Activated naive CD4-positive, alpha-beta T cell treated with anti-CD3 and anti-CD28 coated beads, Interleukin-2, amount 50 U/mL, for 72 hours (primary cell): ENCODE data around the gene ZBTB37. TPM values are rescaled to one million over a fixed set of nuclear protein-coding genes. Genes with fewer than 3 reads are reported as not detected.
"Not testable (repeated sequence)": the region's sequence is repeated elsewhere in the genome, so short reads cannot be mapped to it uniquely, and the experiment has no call there.

Experiments used
- ATAC-seq, 2 donors: fragments of 150-1000 bp; cut with Tn5 transposase; 2 replicates each; pipeline ENCODE4 v1.10.0; 2021; ENCODE audit warnings: mild to moderate bottlenecking in 2 of 2, moderate library complexity in 2 of 2
- DNase-seq, 2 donors: peaks; one replicate each; pipeline ENCODE4 v3.0.0; 2021 to 2022; ENCODE audit warnings: low spot score in 2 of 2
- H3K27ac Mint-ChIP-seq, 2 donors: one replicate each; pipeline ENCODE4 v1.8.0; 2022; ENCODE audit warnings: mild to moderate bottlenecking in 2 of 2, mixed read lengths in 2 of 2
- H3K36me3 Mint-ChIP-seq, 2 donors: one replicate each; pipeline ENCODE4 v1.8.0; 2022; ENCODE audit warnings: mixed read lengths in 2 of 2
- H3K9me3 Mint-ChIP-seq, 2 donors: one replicate each; pipeline ENCODE4 v1.8.0; 2022; ENCODE audit warnings: mixed read lengths in 2 of 2
- total RNA-seq, 2 donors: library from RNA; stranded (reverse); gene quantifications; one replicate each; pipeline ENCODE4 v1.2.3, GENCODE V29; 2022

ZBTB37 gene, protein sequence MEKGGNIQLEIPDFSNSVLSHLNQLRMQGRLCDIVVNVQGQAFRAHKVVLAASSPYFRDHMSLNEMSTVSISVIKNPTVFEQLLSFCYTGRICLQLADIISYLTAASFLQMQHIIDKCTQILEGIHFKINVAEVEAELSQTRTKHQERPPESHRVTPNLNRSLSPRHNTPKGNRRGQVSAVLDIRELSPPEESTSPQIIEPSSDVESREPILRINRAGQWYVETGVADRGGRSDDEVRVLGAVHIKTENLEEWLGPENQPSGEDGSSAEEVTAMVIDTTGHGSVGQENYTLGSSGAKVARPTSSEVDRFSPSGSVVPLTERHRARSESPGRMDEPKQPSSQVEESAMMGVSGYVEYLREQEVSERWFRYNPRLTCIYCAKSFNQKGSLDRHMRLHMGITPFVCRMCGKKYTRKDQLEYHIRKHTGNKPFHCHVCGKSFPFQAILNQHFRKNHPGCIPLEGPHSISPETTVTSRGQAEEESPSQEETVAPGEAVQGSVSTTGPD
- 10 to 100 TPM in 1 of 2 donors, 1 to 10 TPM in 1; 9.5 to 21.4 TPM for total RNA-seq

DNA sequence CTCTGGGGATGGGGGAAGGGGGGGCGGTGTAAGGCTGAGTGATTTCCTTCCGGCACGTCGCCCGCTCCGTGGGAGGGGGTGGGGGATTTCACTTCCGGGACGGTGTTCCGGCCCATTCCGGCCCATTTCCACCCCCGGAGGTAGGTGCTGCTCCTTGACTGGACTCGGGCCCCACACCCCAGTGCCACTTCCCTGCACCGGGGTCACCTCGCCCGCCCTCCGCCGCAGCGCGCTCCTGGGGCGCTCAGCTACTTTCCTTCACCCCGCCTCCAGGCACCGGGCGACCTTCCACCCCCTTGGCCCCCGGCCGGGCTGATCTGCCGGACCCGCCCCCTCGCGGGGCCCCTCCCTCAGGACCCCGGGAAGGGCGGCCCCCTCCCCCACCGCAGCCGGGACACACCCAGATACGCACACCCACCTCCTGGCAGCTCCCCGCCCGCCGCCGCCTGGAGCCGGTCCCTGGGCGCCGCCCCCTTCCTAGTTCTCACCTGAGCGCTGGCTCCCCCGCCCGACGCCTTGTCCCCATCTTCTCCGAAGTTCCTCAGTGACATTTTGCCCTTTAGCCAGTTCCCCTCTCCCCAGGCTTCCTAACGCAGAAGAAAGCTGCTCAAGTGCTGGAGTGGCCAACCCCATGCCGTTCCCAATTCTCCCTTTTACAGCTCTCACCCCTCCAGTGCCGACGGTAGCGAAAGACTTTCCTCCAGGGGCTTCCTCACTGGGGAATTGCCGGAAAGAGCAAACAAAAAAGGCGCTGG, at the start of gene ZBTB37:
Gene ZBTB37, plus strand, starts transcription at position 115 of the 755 bp plus-strand sequence. CDS start 1,846 bp downstream, outside the sequence.
- ATAC-seq (peak; percentile 70 to 71), DNase-seq (peak; percentile 95 to 98)
- H3K36me3 Mint-ChIP-seq: peaks cover 55% of the 10 kb centered on the region in 2 donors
- H3K9me3 Mint-ChIP-seq: no peaks in the 10 kb centered on the region
- peak within 1 kb of the TSS; percentile 90 to 100 for H3K27ac Mint-ChIP-seq

DNA sequence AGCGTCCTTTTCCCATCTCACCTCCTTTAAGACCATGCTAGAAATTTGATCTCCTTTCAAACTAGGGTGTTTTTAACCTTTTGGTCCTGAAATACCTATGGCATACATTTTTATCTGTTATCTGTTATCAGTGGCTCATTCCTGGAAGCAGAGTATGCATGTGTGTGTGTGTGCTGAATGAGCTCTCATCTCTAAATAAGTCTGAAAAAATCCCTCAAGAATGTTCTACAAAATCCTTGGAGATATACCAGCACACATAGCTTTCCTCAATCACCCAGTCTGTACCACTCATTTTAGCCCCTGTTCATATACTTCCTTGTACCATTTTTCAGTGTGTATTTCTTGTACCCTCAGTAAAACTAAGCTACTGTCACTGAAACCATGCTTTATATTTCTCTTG, 49.7 kb upstream of the ZBTB37 start:
- ATAC-seq (no peak), DNase-seq (no peak)
- Mint-ChIP-seq H3K9me3 (peaks cover 0 to 4% of the 10 kb centered on the region in 2 donors), H3K27ac (peak overlapping the region in 1 of 2 donors; percentile 3), H3K36me3 (peaks cover 25 to 48% of the 10 kb centered on the region in 2 donors)

DNA sequence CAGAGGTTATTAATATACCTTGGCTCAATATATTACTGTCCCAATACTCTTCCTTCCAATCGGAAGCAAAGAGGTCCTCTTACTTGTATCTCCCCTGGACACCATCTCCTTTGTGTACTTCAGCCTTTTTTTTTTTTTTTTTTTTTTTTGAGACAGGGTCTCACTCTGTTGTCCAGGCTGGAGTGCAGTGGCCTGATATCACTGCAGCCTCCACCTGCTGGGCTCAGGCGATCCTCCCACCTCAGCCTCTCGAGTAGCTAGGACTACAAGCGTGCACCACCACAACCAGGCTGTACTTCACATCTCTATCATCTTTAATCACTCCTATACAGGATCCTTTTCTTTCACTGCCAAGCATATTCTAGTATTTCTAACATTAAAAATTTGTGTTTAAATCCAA, 46.5 kb upstream of the ZBTB37 start:
- peaks cover 39 to 49% of the 10 kb centered on the region in 2 donors for H3K36me3 Mint-ChIP-seq

DNA sequence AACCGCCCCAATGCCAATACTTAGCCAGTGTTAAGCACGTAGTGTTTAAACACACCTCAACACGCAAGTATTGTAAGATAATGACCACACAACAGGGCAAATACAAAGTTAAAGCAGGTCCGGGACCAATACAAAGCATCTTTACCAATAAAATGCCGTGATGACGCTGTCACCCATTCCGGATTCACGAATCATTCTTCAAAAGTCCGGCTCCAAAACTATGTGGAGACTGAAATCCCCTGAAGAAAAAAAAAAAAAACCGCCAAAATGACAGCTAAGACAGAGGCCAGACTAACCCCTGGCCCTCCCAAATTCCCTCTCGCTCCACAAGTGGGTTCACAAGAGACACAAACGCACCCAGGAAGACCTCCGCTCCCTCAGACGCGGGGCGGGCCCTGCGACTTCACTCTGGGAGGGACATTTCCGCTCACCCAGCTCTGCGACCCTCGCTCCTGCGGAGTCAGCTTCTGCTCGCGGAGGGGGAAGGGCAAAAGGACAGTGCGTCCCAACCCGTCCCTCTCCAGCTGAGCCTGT, 44.3 kb upstream of the ZBTB37 start:
- H3K9me3 Mint-ChIP-seq: no peaks in the 10 kb centered on the region
- H3K27ac Mint-ChIP-seq: peak overlapping the region; percentile 98 to 99
- peaks cover 35 to 43% of the 10 kb centered on the region in 2 donors for H3K36me3 Mint-ChIP-seq
- ATAC-seq (peak; percentile 54), DNase-seq (peak in 1 of 2 donors; percentile 5)

More for the DNA sequence above, 46.5 kb upstream of the ZBTB37 start:
- H3K27ac Mint-ChIP-seq: no peak overlapping the region
- H3K9me3 Mint-ChIP-seq: no peaks in the 10 kb centered on the region
- no peak for DNase-seq
- ATAC-seq: no peak

DNA sequence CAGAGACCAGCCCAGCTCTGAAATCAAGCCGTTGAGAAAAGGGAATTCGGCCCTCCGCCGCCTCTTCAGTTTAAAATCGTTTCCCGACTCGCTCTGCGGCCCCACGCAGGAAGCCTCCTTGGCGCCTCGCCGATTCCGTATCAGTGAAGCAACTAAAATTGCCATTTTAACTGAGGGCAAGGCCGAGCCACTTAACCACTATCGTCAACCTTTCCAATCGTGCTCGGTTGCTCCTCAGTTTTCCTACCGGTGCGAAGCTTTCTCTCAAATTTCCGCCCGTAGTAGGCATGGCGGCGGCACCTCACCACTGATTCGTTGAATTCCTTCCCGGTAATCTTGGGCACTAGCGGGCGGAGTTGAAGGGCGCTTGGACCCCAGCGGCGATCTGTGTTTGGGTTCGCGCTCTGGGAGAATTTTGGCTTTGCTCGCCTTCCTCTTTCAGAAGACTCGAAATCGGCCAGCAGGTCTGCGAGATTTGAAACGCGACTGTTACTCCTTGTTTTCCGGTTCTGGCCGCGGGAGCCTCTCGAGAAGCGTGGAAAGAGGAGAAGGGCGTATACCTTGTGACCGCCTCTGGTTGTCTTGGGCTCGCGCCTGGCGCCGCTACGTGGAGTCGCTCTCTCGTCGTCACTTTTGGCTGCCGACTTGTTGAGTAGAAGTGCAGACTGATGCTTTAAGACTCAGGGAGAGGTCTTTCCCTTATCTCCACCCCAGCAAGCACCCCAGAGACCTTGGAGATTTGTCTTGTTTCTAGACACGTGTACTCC, 43.7 kb upstream of the ZBTB37 start, which contains the start of the genes CENPL and DARS2:
Gene CENPL, minus strand, starts transcription at position 569 of the 767 bp plus-strand sequence. CDS start 13,584 bp downstream, outside the sequence.
Gene DARS2, plus strand, starts transcription at position 359 of the 767 bp plus-strand sequence. CDS start 557 bp downstream, outside the sequence.
- Mint-ChIP-seq H3K36me3 (peaks cover 35 to 43% of the 10 kb centered on the region in 2 donors), H3K9me3 (no peaks in the 10 kb centered on the region), H3K27ac (peak within 1 kb of the TSS; percentile 98 to 99)
- DNase-seq: peak; percentile 84 to 89
- ATAC-seq: peak; percentile 84 to 88

DNA sequence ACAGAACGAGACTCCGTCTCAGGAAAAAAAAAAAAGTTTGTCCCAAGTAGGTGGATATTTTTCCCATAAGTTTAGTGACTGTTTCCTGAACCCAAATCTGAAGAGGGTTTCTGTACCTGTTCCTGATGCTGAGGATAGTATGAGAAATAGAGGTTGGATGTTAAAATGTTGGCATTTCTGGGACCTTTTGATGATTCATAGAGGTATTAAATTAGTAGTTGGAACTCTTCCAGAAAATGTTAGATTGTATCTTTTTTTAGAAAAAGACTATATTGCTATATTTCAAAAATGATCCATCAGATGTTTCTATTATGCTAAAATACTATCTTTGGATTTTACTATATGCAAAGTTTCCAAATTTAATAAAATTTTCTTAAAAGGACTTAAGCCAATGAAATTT, 40.6 kb upstream of the ZBTB37 start:
- ATAC-seq (no peak), DNase-seq (no peak)
- no peaks in the 10 kb centered on the region for H3K9me3 Mint-ChIP-seq
- peaks cover 26 to 43% of the 10 kb centered on the region in 2 donors for H3K36me3 Mint-ChIP-seq
- no peak overlapping the region for H3K27ac Mint-ChIP-seq

DNA sequence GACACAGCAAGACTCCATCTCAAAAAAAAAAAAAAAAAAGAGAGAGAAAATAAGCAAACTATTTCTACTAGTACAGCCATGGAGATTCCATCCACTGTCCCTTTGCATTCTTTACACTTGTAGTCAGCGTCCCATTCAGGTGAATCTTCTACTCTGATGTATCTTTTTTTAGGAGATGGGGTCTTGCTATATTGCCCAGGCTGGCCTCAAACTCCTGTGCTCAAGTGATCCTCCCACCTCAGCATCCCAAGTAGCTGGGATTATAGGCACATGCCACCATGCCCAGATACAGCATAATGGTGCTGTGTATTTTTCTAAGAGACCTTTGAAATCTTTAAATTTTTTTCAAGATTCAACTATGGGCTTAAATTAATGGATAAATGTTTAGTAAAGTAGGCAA, 35.4 kb upstream of the ZBTB37 start:
- DNase-seq (no peak), ATAC-seq (no peak)
- no peak overlapping the region for H3K27ac Mint-ChIP-seq
- H3K9me3 Mint-ChIP-seq: no peaks in the 10 kb centered on the region
- peaks cover 0 to 13% of the 10 kb centered on the region in 2 donors for H3K36me3 Mint-ChIP-seq

DNA sequence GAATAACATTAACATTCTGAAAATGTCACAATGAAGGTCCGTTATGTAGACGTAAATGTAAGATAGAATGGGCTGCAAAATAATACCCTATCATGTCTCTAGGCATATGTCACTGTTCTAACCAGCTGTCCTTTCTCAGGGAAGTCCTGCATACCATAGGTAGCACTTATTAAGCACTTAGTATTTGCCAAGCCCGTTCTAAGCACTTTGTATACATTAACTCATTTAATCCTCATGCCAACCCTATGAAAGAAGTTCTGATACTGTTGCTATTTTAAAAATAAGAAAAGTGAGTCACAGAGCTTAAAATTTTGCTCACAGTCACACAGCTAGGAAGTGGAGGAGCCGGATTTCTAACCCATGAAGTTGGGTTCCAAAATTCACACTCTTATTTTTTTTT, 16.1 kb upstream of the ZBTB37 start:
- peak overlapping the region in 1 of 2 donors; percentile 47 for H3K27ac Mint-ChIP-seq
- peaks cover 6 to 23% of the 10 kb centered on the region in 2 donors for H3K36me3 Mint-ChIP-seq
- DNase-seq (no peak), ATAC-seq (no peak)
- no peaks in the 10 kb centered on the region for H3K9me3 Mint-ChIP-seq

DNA sequence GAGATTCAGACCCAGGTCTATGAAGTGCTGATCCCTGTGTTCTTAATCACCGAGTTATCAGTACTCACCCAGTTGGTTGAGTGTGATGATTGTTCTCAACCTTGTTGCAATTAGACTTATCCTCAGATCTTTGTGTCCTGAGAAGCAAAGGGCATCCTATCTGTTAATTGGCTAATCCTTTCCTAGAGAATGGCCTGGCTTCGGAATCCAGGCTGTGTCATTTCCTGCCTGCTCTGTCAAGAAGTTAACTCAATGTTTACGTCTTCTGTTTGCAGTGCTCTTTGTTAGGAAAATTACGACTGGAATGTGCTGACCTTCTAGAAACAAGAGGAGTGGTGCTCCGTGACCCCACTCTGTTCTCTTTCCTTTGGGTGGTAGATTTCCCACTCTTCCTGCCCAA, 15.1 kb upstream of the ZBTB37 start:
- Mint-ChIP-seq H3K36me3 (peaks cover 6 to 23% of the 10 kb centered on the region in 2 donors), H3K9me3 (no peaks in the 10 kb centered on the region)
- no peak for DNase-seq

DNA sequence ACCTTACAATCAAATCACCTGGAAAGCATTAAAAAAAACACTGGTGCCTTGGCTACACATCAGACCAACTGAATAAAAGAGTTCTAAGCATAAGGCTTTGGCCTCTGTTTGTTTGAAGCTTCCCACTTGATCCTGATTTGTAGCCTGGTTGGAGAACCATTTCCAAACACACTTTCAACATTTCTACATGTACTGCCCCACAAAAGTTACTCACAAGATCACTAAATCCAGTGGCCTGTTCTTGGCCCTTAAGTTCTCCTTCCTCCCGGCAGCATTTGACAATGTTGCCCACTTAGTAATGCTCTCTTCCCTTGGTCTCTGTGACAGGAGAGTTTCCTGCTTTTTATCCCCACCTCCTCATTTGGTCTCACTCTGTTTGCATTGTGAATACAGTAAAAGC, 12.2 kb upstream of the ZBTB37 start:
- peak overlapping the region; percentile 42 to 50 for H3K27ac Mint-ChIP-seq
- ATAC-seq (no peak), DNase-seq (no peak)
- H3K36me3 Mint-ChIP-seq: peaks cover 6 to 28% of the 10 kb centered on the region in 2 donors
- no peaks in the 10 kb centered on the region for H3K9me3 Mint-ChIP-seq

More for the DNA sequence above, 15.1 kb upstream of the ZBTB37 start:
- H3K27ac Mint-ChIP-seq: no peak overlapping the region
- ATAC-seq: no peak

DNA sequence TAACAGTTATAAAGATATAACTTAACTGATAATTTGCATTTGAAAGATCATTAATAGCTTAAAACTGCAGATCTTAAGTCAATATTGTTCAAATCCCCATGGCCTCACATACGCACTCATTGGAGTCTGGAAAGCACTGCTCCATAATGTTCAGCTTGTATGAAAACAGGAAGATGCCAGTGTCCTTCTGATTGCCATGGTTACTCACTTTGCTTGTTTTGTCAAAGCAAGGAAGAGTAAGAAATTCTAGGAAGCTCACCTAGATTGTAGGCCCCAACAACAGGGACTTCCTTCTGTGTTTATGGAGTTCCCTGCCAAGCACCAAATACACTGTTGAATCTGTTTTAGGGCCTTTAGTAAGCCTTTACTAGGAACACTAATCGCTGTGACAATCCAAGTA, 11.3 kb upstream of the ZBTB37 start:
- H3K27ac Mint-ChIP-seq: no peak overlapping the region
- no peak for ATAC-seq
- H3K9me3 Mint-ChIP-seq: no peaks in the 10 kb centered on the region
- no peak for DNase-seq
- H3K36me3 Mint-ChIP-seq: peaks cover 6 to 28% of the 10 kb centered on the region in 2 donors

DNA sequence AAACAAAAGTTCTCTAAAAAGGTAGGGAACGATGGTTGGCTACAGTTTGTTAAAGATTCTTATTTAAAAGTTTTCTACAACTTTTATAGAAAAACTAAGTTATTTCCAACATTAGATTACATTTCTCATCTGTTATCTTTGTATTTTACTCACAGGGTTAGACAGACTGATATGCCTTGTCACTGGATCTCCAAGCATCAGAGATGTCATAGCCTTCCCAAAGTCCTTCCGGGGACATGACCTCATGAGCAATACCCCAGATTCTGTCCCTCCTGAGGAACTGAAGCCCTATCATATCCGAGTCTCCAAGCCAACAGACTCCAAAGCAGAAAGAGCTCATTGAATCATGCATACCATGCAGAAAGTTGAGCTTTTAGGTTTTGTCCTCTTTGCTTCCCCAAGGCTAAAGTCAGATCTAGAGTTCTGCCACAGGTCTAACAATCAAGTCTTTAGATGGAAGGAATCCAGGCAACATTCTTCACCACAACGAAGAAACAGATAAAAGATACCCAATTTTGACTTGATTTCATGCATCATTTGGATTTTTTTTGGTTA, 10.7 kb upstream of the ZBTB37 start:
- ATAC-seq (no peak), DNase-seq (no peak)
- no peak overlapping the region for H3K27ac Mint-ChIP-seq
- H3K36me3 Mint-ChIP-seq: peaks cover 6 to 28% of the 10 kb centered on the region in 2 donors
- H3K9me3 Mint-ChIP-seq: no peaks in the 10 kb centered on the region

DNA sequence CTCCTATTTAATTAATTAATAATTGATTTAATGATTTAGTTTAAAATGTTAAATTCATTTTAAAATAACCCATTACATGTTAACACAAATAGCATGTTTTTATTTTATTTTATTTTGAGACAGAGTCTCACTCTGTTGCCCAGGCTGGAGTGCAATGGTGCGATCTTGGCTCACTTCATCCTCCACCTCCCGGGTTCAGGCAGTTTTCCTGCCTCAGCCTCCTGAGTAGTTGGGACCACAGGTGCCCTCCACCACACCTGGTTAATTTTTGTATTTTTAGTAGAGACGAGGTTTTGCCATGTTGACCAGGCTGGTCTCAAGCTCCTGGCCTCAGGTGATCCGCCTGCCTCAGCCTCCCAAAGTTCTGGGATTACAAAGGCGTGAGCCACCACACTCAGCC, 8.6 kb upstream of the ZBTB37 start:
- not testable (repeated sequence) for ATAC-seq, DNase-seq

DNA sequence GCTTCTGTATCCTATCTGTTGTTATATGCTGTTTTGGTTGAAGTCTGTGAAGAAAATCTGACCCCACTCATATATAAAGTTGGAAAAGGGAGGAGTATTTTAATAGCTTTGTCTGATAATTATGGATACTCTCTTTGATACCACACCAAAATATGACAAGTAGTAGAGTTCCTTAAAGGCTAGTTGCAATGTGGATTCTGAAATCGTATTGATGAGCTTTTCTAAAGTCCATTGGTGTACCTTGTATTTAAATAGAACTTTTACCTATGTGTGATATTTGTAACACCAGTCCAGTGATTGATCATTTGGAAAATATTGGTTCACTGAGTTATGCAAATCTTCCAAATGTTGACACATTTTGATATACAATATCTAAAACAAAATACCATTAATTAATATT, 8.1 kb upstream of the ZBTB37 start:
- H3K36me3 Mint-ChIP-seq: peaks cover 21 to 43% of the 10 kb centered on the region in 2 donors
- no peaks in the 10 kb centered on the region for H3K9me3 Mint-ChIP-seq
- DNase-seq (no peak), ATAC-seq (no peak)
- peak overlapping the region in 1 of 2 donors; percentile 94 for H3K27ac Mint-ChIP-seq

More for the DNA sequence above, 8.6 kb upstream of the ZBTB37 start:
- Mint-ChIP-seq H3K27ac (peak overlapping the region in 1 of 2 donors; percentile 94), H3K36me3 (peaks cover 15 to 43% of the 10 kb centered on the region in 2 donors)
- H3K9me3 Mint-ChIP-seq: not testable (repeated sequence)

DNA sequence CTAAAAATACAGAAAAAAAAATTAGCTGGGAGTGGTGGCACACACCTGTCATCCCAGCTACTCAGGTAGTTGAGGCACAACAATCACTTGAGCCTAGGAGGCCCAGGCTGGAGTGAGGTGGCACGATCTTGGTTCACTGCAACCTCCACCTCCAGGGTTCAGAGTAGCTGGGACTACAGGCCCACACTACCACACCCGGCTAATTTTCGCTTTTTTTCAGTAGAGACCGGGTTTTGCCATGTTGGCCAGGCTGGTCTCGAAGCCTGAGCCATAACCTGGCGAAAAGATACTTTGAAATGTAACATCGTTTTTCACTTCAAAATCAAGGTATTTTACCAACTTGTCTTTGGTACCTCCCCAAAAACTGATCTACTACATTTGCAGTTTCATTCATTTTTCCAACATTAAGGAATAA, 6.4 kb upstream of the ZBTB37 start:
- ATAC-seq: peak; percentile 16 to 29
- Mint-ChIP-seq H3K27ac (peak overlapping the region; percentile 84 to 92), H3K36me3 (peaks cover 31 to 45% of the 10 kb centered on the region in 2 donors), H3K9me3 (no peaks in the 10 kb centered on the region)
- no peak for DNase-seq
